Liver (tissue), 9 donors: ENCODE results near the gene EXOC3. TPM values are rescaled to one million over a fixed set of nuclear protein-coding genes. Genes with fewer than 3 reads are reported as not detected.

ENCODE experiments used
- DNase-seq: peaks from one replicate; pipeline ENCODE4 v3.0.0-alpha.2; 2017; ENCODE audit warnings: low spot score
- H3K27ac ChIP-seq, 2 donors: one replicate each; pipeline ENCODE4 v1.7.0; 2013; ENCODE audit warnings: inconsistent platforms in 2 of 2, low read length in 2 of 2, control low read depth in 1 of 2, low read depth in 1 of 2, mild to moderate bottlenecking in 1 of 2
- H3K27me3 ChIP-seq, 4 donors: one replicate each; pipeline versions ENCODE4 v1.6.1 to v1.7.0; 2013; ENCODE audit warnings: low read length in 3 of 4, inconsistent platforms in 1 of 4, mild to moderate bottlenecking in 1 of 4, moderate library complexity in 1 of 4; ENCODE audit not compliant: control insufficient read depth in 4 of 4, insufficient read depth in 4 of 4
- H3K36me3 ChIP-seq, 4 donors: one replicate each; pipeline versions ENCODE4 v1.6.1 to v1.7.0; 2013; ENCODE audit warnings: low read length in 3 of 4, mild to moderate bottlenecking in 3 of 4, low read depth in 1 of 4, moderate library complexity in 1 of 4; ENCODE audit not compliant: control insufficient read depth in 4 of 4, insufficient read depth in 3 of 4
- H3K4me1 ChIP-seq, 4 donors: one replicate each; pipeline versions ENCODE4 v1.6.1 to v1.7.0; 2013; ENCODE audit warnings: low read length in 3 of 4, mild to moderate bottlenecking in 3 of 4, moderate library complexity in 1 of 4; ENCODE audit not compliant: control insufficient read depth in 4 of 4, insufficient read depth in 4 of 4
- H3K4me3 ChIP-seq, 3 donors: one replicate each; pipeline versions ENCODE4 v1.6.1 to v1.7.0; 2013; ENCODE audit warnings: low read length in 3 of 3, control low read depth in 1 of 3, low read depth in 1 of 3, mild to moderate bottlenecking in 1 of 3
- H3K9ac ChIP-seq, 2 donors: one replicate each; pipeline ENCODE4 v1.7.0; 2013; ENCODE audit warnings: low read length in 2 of 2, mild to moderate bottlenecking in 2 of 2, moderate library complexity in 2 of 2, control low read depth in 1 of 2, low read depth in 1 of 2
- H3K9me3 ChIP-seq, 4 donors: one replicate each; pipeline versions ENCODE4 v1.6.1 to v1.7.0; 2013; ENCODE audit warnings: low read length in 3 of 4; ENCODE audit not compliant: control insufficient read depth in 4 of 4
- ATF3 ChIP-seq: IDR thresholded peaks from 2 replicates; pipeline ENCODE4 v1.6.1; 2016; ENCODE audit warnings: antibody characterized with exemption
- CTCF ChIP-seq: fragments of 150-350 bp; IDR thresholded peaks from 2 replicates; pipeline ENCODE4 v1.5.1; 2017; ENCODE audit warnings: improper control_type of control experiment, low read depth, low read length; ENCODE audit not compliant: missing input control
- EGR1 ChIP-seq, 2 donors: IDR thresholded peaks; 2 replicates each; pipeline ENCODE4 v1.6.1; 2016 to 2018; ENCODE audit warnings: antibody characterized with exemption in 2 of 2, low read depth in 2 of 2
- FOXA1 ChIP-seq: IDR thresholded peaks from 2 replicates; pipeline ENCODE4 v1.6.1; 2016; ENCODE audit warnings: antibody characterized with exemption
- FOXA2 ChIP-seq: IDR thresholded peaks from 2 replicates; pipeline ENCODE4 v1.6.1; 2016; ENCODE audit warnings: antibody characterized with exemption
- GABPA ChIP-seq, 2 donors: IDR thresholded peaks in 1 of 2; conservative IDR thresholded peaks in 1 of 2; 2 replicates each; pipeline ENCODE4 v1.6.1; 2016; ENCODE audit warnings: antibody characterized with exemption in 2 of 2, mild to moderate bottlenecking in 1 of 2, moderate library complexity in 1 of 2
- HNF4A ChIP-seq, 2 donors: conservative IDR thresholded peaks; 2 replicates each; pipeline ENCODE4 v1.6.1; 2016; ENCODE audit warnings: antibody characterized with exemption in 2 of 2, mild to moderate bottlenecking in 2 of 2
- HNF4G ChIP-seq: IDR thresholded peaks from 2 replicates; pipeline ENCODE4 v1.6.1; 2016; ENCODE audit warnings: antibody characterized with exemption
- JUND ChIP-seq, 2 donors: IDR thresholded peaks; 2 replicates each; pipeline ENCODE4 v1.6.1; 2016; ENCODE audit warnings: antibody characterized with exemption in 2 of 2
- MAX ChIP-seq: IDR thresholded peaks from 2 replicates; pipeline ENCODE4 v1.6.1; 2016; ENCODE audit warnings: antibody characterized with exemption
- RAD21 ChIP-seq, 2 donors: IDR thresholded peaks; 2 replicates each; pipeline ENCODE4 v1.6.1; 2016; ENCODE audit warnings: antibody characterized with exemption in 2 of 2, mild to moderate bottlenecking in 2 of 2
- REST ChIP-seq: IDR thresholded peaks from 2 replicates; pipeline ENCODE4 v1.6.1; 2016; ENCODE audit warnings: antibody characterized with exemption, mild to moderate bottlenecking
- RXRA ChIP-seq, 2 donors: IDR thresholded peaks; 2 replicates each; pipeline ENCODE4 v1.6.1; 2017 to 2018; ENCODE audit warnings: antibody characterized with exemption in 2 of 2, mild to moderate bottlenecking in 1 of 2
- SP1 ChIP-seq: IDR thresholded peaks from 2 replicates; pipeline ENCODE4 v1.6.1; 2018; ENCODE audit warnings: antibody characterized with exemption, mild to moderate bottlenecking
- TAF1 ChIP-seq: conservative IDR thresholded peaks from 2 replicates; pipeline ENCODE4 v1.6.1; 2016; ENCODE audit warnings: antibody characterized with exemption, mild to moderate bottlenecking
- YY1 ChIP-seq: IDR thresholded peaks from 2 replicates; pipeline ENCODE4 v1.6.1; 2016; ENCODE audit warnings: antibody characterized with exemption, mild to moderate bottlenecking
- ZBTB33 ChIP-seq: IDR thresholded peaks from 2 replicates; pipeline ENCODE4 v1.6.1; 2016; ENCODE audit warnings: antibody characterized with exemption
- WGBS: extraction: QIAGEN DNeasy Blood & Tissue Kit; methylation state at CpG from one replicate; pipeline ENCODE4 v1.1.7; 2013; 5-methylcytosine and 5-hydroxymethylcytosine counted together
- polyA plus RNA-seq, 2 donors: library from polyadenylated mRNA; stranded (reverse) in 1 of 2; unstranded in 1 of 2; fragments of 200-250 nt in 1 of 2; fragments of >200 nt in 1 of 2; fragmentation: Nextera tagmentation in 1 of 2; extraction: Ambion mirVana in 1 of 2; gene quantifications; one replicate each; pipeline versions ENCODE4 v1.2.1 to v1.2.3, GENCODE V29; 2013 to 2015
- total RNA-seq, 2 donors: library from RNA; depleted of rRNA; stranded (reverse); fragments of >200 nt; gene quantifications; one replicate each; pipeline ENCODE4 v1.2.3, GENCODE V29; 2014
- donor health status: healthy.
- donor health status: healthy.
- donor health status: healthy.
- donor health status: healthy.
- donor health status: healthy.

EXOC3 gene
- total and polyA plus RNA-seq, 4 donors: 12.4 to 23.9 (median 18.5) TPM

GRCh38 chr5:488241-488640 is 45.3 kb downstream of the EXOC3 start:
- 89% methylated on average over 33 of the region's 33 CpGs for WGBS
- H3K27me3 ChIP-seq: no peaks in the 10 kb centered on the region
- DNase-seq: no peak
- no peaks in the 10 kb centered on the region for H3K36me3 ChIP-seq
- no peak overlapping the region for H3K4me3 ChIP-seq
- no peaks in the 10 kb centered on the region for H3K9me3 ChIP-seq
- TF ChIP-seq SP1 (no peak), GABPA (IDR thresholded peaks at IDR 0.05 in 1 of 2, conservative IDR thresholded peaks at IDR 0.05 in 1 of 2) (no peak), YY1 (no peak), JUND (IDR thresholded peaks at IDR 0.05) (no peak), ATF3 (no peak), RAD21 (IDR thresholded peaks at IDR 0.05) (no peak), MAX (no peak), RXRA (IDR thresholded peaks at IDR 0.05) (no peak), FOXA1 (no peak), TAF1 (no peak), HNF4G (no peak), EGR1 (IDR thresholded peaks at IDR 0.05; ENCODE audit: low read depth in 2 of 2) (no peak), HNF4A (conservative IDR thresholded peaks at IDR 0.05) (no peak), CTCF (no peak), ZBTB33 (no peak), FOXA2 (no peak), REST (no peak)
- no peaks in the 10 kb centered on the region for H3K4me1 ChIP-seq
- H3K27ac ChIP-seq: no peak overlapping the region
- no peak overlapping the region for H3K9ac ChIP-seq
